Ishikawa (cell line): Measurements from ENCODE around the gene ZNF579.

ENCODE experiments used
- CEBPB ChIP-seq: IDR thresholded peaks from 2 replicates; pipeline ENCODE4 v1.6.1; 2012
- CREB1 ChIP-seq: IDR thresholded peaks from 2 replicates; pipeline ENCODE4 v1.6.1; 2012; ENCODE audit warnings: low read depth
- EGR1 ChIP-seq: IDR thresholded peaks from 2 replicates; pipeline ENCODE4 v1.6.1; 2012
- EP300 ChIP-seq: IDR thresholded peaks from 2 replicates; pipeline ENCODE4 v1.6.1; 2012; ENCODE audit warnings: borderline replicate concordance
- FOXM1 ChIP-seq: IDR thresholded peaks from 2 replicates; pipeline ENCODE4 v1.6.1; 2012; ENCODE audit warnings: low read depth, borderline replicate concordance
- MAX ChIP-seq: IDR thresholded peaks from 2 replicates; pipeline ENCODE4 v1.6.1; 2012
- NFIC ChIP-seq: IDR thresholded peaks from 2 replicates; pipeline ENCODE4 v1.6.1; 2012
- RAD21 ChIP-seq: IDR thresholded peaks from 2 replicates; pipeline ENCODE4 v1.6.1; 2012; ENCODE audit warnings: low read depth
- REST ChIP-seq: IDR thresholded peaks from 2 replicates; pipeline ENCODE4 v1.6.1; 2012; ENCODE audit warnings: low read depth, mild to moderate bottlenecking
- TAF1 ChIP-seq: IDR thresholded peaks from 2 replicates; pipeline ENCODE4 v1.6.1; 2012; ENCODE audit warnings: low read depth, mild to moderate bottlenecking
- TCF12 ChIP-seq: IDR thresholded peaks from 2 replicates; pipeline ENCODE4 v1.6.1; 2012; ENCODE audit warnings: low read depth
- TEAD4 ChIP-seq: IDR thresholded peaks from 2 replicates; pipeline ENCODE4 v1.6.1; 2012
- USF1 ChIP-seq: IDR thresholded peaks from 2 replicates; pipeline ENCODE4 v1.6.1; 2012
- YY1 ChIP-seq: IDR thresholded peaks from 2 replicates; pipeline ENCODE4 v1.6.1; 2012; ENCODE audit warnings: low read depth
- ZBTB7A ChIP-seq: IDR thresholded peaks from 2 replicates; pipeline ENCODE4 v1.6.1; 2012; ENCODE audit warnings: low read depth

ZNF579 gene

GRCh38 chr19:55611300-55611982 lies 30.8 kb upstream of the ZNF579 start:
- TF ChIP-seq TEAD4, result no peak
- TF ChIP-seq FOXM1, result no peak
- no peak for TF ChIP-seq USF1
- TF ChIP-seq CREB1, result no peak
- TF ChIP-seq RAD21, result no peak
- TF ChIP-seq TAF1, result no peak
- no peak for TF ChIP-seq NFIC
- no peak for TF ChIP-seq REST
- no peak for TF ChIP-seq YY1

DNA sequence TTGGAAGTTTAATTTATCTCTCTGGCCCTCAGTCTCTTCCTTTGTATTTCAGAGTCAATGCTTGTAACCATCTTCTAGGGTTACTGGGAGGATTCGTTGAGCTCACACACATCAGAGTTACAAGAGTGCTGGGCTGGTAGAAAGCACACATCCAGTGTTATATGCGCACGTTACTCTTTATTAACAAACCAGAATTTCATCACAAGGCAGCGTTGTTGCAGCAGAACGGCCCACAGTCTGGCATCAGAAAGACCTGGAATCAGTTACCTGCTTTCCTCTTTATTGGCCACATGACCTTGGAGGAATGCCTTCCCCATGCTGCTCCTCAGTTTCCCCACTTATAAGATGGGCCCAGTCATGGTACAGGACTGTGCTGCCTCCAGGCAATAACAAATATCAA lies 28.7 kb upstream of the ZNF579 start:
- TF ChIP-seq CREB1 (no peak), TAF1 (no peak), USF1 (no peak), EP300 (no peak), NFIC (no peak), EGR1 (no peak), TEAD4 (no peak), TCF12 (no peak), YY1 (no peak), FOXM1 (no peak), ZBTB7A (no peak), REST (no peak), RAD21 (no peak), CEBPB (no peak), MAX (no peak)

DNA sequence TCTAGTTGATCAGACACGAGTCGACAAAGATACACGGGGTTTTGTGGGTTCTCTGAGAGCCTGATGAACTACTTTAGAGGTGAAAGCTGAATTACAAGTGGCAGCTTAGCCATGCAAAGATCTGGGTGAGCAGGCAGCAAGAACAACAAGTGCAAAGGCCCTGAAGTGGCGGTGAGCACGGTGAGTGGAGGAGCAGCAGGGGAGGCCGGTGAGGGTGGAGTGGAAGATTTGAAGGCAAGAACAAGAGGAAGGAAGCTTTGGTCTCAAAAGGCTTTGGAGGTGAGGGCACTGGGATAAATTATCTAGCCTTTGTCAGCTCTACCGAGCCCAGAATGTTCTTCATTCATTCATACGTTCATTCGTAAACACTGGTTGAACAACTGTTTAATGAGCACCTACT lies 26.2 kb upstream of the ZNF579 start:
- TF ChIP-seq TCF12, result no peak
- TF ChIP-seq ZBTB7A, result no peak
- no peak for TF ChIP-seq EP300
- TF ChIP-seq REST, result no peak
- no peak for TF ChIP-seq TAF1
- TF ChIP-seq TEAD4, result no peak
- TF ChIP-seq EGR1, result no peak
- no peak for TF ChIP-seq USF1
- no peak for TF ChIP-seq CEBPB
- TF ChIP-seq MAX, result no peak
- TF ChIP-seq CREB1, result no peak
- TF ChIP-seq RAD21, result no peak
- no peak for TF ChIP-seq YY1
- no peak for TF ChIP-seq NFIC
- no peak for TF ChIP-seq FOXM1

- no peak for TF ChIP-seq EP300
- TF ChIP-seq MAX, result no peak
- no peak for TF ChIP-seq CEBPB
- no peak for TF ChIP-seq REST
- TF ChIP-seq EGR1, result no peak
- TF ChIP-seq CREB1, result no peak
Observed at GRCh38 chr19:55606471-55606787, 25.8 kb upstream of the ZNF579 start.
